Kidney epithelial cell (primary cell): ENCODE measurements around the gene MGMT. TPM values are rescaled to one million over a fixed set of nuclear protein-coding genes. Genes with fewer than 3 reads are reported as not detected.

ENCODE experiments used
- DNase-seq: peaks from one replicate; pipeline ENCODE4 v3.0.0-alpha.2; 2010; ENCODE audit warnings: low read depth
- H3K27me3 ChIP-seq: 2 replicates; pipeline ENCODE4 v1.6.0; 2011; ENCODE audit warnings: low read length; ENCODE audit not compliant: control insufficient read depth, insufficient read depth
- H3K36me3 ChIP-seq: 2 replicates; pipeline ENCODE4 v1.5.1; 2011; ENCODE audit warnings: low read length; ENCODE audit not compliant: control insufficient read depth, insufficient read depth
- H3K4me3 ChIP-seq: 2 replicates; pipeline ENCODE4 v1.5.1; 2011; ENCODE audit warnings: low read depth, mild to moderate bottlenecking, control low read depth, low read length
- CTCF ChIP-seq: IDR thresholded peaks from 2 replicates; pipeline ENCODE4 v1.5.1; 2011; ENCODE audit warnings: mild to moderate bottlenecking, moderate library complexity, low read length, control low read depth, inconsistent platforms; ENCODE audit not compliant: insufficient read depth, poor library complexity, severe bottlenecking
- total RNA-seq: library from RNA; depleted of rRNA; stranded (reverse); fragments of >200 nt; gene quantifications from 2 replicates; pipeline ENCODE4 v1.2.3, GENCODE V29; 2015

The MGMT gene
- total RNA-seq, 1 donor from 2014 or later = 36.1 TPM

DNA sequence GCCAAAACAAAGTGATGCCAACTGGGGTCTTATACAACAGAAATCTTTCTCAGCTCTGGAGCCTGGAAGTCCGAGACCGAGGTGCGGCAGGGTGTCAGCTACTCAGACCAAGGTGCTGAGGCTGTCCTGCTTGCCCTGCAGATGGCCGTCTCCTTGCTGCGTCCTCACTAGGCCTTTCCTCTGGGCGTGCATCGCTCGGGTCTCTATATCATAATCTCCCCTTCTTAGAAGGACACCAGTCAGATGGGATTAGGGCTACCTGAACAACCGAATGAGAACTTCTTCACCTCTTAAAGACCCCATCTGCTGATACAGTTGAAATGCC is 252.3 kb downstream of the MGMT start:
- H3K4me3 ChIP-seq = no peak overlapping the region
- H3K36me3 ChIP-seq = no peaks in the 10 kb centered on the region
- no peak for DNase-seq
- no peak for TF ChIP-seq CTCF
- no peaks in the 10 kb centered on the region for H3K27me3 ChIP-seq

DNA sequence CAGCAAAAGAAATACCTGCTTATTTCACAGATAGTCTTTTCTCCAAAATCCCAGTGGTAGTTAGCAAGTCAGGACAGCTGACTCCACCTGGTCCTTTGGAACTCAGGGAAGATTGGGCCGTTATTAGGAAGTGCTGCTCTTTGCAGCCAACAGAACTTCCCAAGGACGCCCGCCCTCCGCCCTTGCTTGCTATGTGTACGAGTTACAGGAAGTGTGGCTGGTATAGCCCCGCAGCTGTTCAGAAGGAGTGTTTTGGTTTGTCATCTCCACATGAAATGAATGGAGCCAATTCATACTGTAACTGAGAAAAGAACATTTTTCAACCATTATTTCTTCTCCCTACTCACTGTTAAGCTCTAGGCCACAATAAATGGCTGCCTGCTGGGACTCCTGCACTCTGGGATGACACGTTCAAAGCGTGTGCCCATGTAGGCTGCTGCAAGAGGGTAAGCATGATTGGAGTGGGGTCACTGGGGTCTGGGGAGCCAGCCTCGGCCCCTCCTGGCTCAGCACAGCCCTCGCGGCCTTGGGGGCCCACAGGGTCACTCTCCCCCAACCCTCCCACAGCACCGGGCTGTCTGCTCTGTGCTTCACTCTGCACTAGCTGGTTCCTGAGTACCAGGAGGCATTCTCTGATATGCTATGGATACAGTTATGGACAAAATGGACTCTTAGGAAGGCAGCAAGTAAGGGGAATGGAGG is 253.0 kb downstream of the MGMT start:
- Histone ChIP-seq H3K4me3 (no peak overlapping the region), H3K27me3 (no peaks in the 10 kb centered on the region), H3K36me3 (no peaks in the 10 kb centered on the region)
- DNase-seq = no peak
- TF ChIP-seq CTCF = no peak

DNA sequence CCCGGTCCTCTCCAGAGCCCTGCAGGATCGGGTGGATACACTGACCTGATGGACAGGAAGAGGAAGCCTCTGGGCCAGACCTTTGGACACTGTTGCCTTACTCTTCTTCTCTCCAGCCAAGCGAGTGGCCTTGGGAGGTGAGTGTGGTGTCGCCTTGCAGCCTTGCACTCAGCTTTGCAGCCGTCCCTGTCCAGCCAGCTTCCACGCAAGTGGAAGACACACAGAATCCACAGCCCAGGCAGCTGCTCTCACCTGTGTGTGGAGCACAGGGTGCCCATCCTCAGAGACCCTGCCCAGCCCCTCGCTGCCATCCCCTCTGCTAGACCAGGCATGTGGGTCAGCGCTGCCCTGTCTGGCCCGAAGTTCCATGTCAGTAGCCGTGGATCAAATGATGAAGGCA is 258.0 kb downstream of the MGMT start:
- DNase-seq = no peak
- H3K36me3 ChIP-seq = no peaks in the 10 kb centered on the region
- H3K27me3 ChIP-seq = no peaks in the 10 kb centered on the region
- H3K4me3 ChIP-seq = no peak overlapping the region
- no peak for TF ChIP-seq CTCF

GRCh38 chr10:129725482-129725881 is 258.4 kb downstream of the MGMT start:
- Histone ChIP-seq H3K27me3 (no peaks in the 10 kb centered on the region), H3K4me3 (no peak overlapping the region), H3K36me3 (no peaks in the 10 kb centered on the region)
- no peak for TF ChIP-seq CTCF
- no peak for DNase-seq

- no peak for DNase-seq
- no peak for TF ChIP-seq CTCF
- no peaks in the 10 kb centered on the region for H3K27me3 ChIP-seq
- no peaks in the 10 kb centered on the region for H3K36me3 ChIP-seq
- H3K4me3 ChIP-seq = no peak overlapping the region
Observed at GRCh38 chr10:129725890-129726631, 259.0 kb downstream of the MGMT start.
